Panc1 (cell line): ENCODE data around the gene GDPD3. TPM values are rescaled to one million over a fixed set of nuclear protein-coding genes. Genes with fewer than 3 reads are reported as not detected.
A peak's percentile ranks its signal among the peaks of the same experiment; 100 is the strongest.

ENCODE experiments used
- ATAC-seq: fragments of 200-7000 bp; cut with Tn5 transposase; 2 replicates; pipeline ENCODE4 v1.9.1; 2020; ENCODE audit warnings: mild to moderate bottlenecking, moderate library complexity
- BruUV-seq: library from RNA; stranded (reverse); fragments of 400-500 nt; replicated peaks from 2 replicates; lab custom pipeline; 2021; lab: Mats Ljungman, UMichigan
- CTCF ChIA-PET: fragments of 300-600 bp; sonication (Branson Sonifier 250); formaldehyde crosslinking; loops from one replicate; lab custom pipeline; 2022; ENCODE audit warnings: antibody characterized with exemption; lab: Charles Lee
- POLR2A ChIA-PET: fragments of 300-600 bp; sonication (Branson Sonifier 250); formaldehyde crosslinking; loops from one replicate; lab custom pipeline; 2022; ENCODE audit warnings: antibody characterized with exemption; lab: Charles Lee
- DNase-seq: peaks from one replicate; pipeline ENCODE4 v3.0.0-alpha.2; 2010; ENCODE audit warnings: low read depth, low spot score
- H3K27ac ChIP-seq: 2 replicates; pipeline ENCODE4 v1.5.1; 2011; ENCODE audit warnings: mild to moderate bottlenecking, low read length, inconsistent platforms
- H3K27me3 ChIP-seq: fragments of 200-500 bp; sonication (Bioruptor generic); 2 replicates; pipeline ENCODE4 v1.6.0; 2014; ENCODE audit warnings: low read length, inconsistent platforms; ENCODE audit not compliant: control insufficient read depth, insufficient read depth
- H3K36me3 ChIP-seq: fragments of 200-500 bp; sonication (Bioruptor generic); 2 replicates; pipeline ENCODE4 v1.5.1; 2014; ENCODE audit warnings: inconsistent platforms, mild to moderate bottlenecking, low read length, moderate library complexity; ENCODE audit not compliant: control insufficient read depth, insufficient read depth
- H3K4me1 ChIP-seq: 2 replicates; pipeline ENCODE4 v1.5.1; 2011; ENCODE audit warnings: inconsistent platforms, mild to moderate bottlenecking, low read length, moderate library complexity; ENCODE audit not compliant: control insufficient read depth, insufficient read depth
- H3K4me3 ChIP-seq, 2 experiments: 2 replicates each; pipeline ENCODE4 v1.5.1; 2011 to 2012; ENCODE audit warnings: low read depth in 2 of 2, low read length in 2 of 2, mild to moderate bottlenecking in 2 of 2, inconsistent platforms in 1 of 2, moderate library complexity in 1 of 2
- H3K9me3 ChIP-seq: fragments of 200-500 bp; sonication (Bioruptor generic); 2 replicates; pipeline ENCODE4 v1.5.1; 2014; ENCODE audit warnings: low read depth, mild to moderate bottlenecking, inconsistent platforms, low read length, moderate library complexity; ENCODE audit not compliant: control insufficient read depth, insufficient read depth
- POLR2AphosphoS5 ChIP-seq: IDR thresholded peaks from 2 replicates; pipeline ENCODE4 v1.6.1; 2012; ENCODE audit warnings: mild to moderate bottlenecking, low read depth, low read length, moderate library complexity
- SIN3A ChIP-seq: IDR thresholded peaks from 2 replicates; pipeline ENCODE4 v1.6.1; 2012; ENCODE audit warnings: low read depth, mild to moderate bottlenecking, low read length, moderate library complexity, borderline replicate concordance; ENCODE audit not compliant: insufficient read depth
- TCF7L2 ChIP-seq: IDR thresholded peaks from 2 replicates; pipeline ENCODE4 v1.6.1; 2011; ENCODE audit warnings: mild to moderate bottlenecking, low read depth, low read length, inconsistent platforms
- in situ Hi-C: cut with HindIII; loops from 2 replicates; pipeline ENCODE4 v1.10.0; 2016; ENCODE audit warnings: low sequenced_read_pairs, low pct_unique_long_range_greater_than_20kb
- intact Hi-C: fragments of 100-400 bp; cut with micrococcal nuclease; formaldehyde crosslinking; loops from one replicate; pipeline ENCODE4 v1.10.0; 2022; ENCODE audit not compliant: unreplicated experiment
- total RNA-seq: library from RNA; stranded (reverse); gene quantifications from one replicate; pipeline ENCODE4 v1.2.1, GENCODE V29; 2021; ENCODE audit not compliant: unreplicated experiment
- TF ChIP-seq, protein P1 (sequence below): fragments of 450-650 bp; IDR thresholded peaks from 2 replicates; pipeline ENCODE4 v1.5.1; 2017; ENCODE audit warnings: mild to moderate bottlenecking
- TF ChIP-seq, protein P2 (sequence below), 2 experiments: IDR thresholded peaks; 2 replicates each; pipeline ENCODE4 v1.6.1; 2011 to 2012; ENCODE audit warnings: low read depth in 2 of 2, control low read depth in 1 of 2, low read length in 1 of 2, mild to moderate bottlenecking in 1 of 2, moderate library complexity in 1 of 2; ENCODE audit not compliant: insufficient read depth in 1 of 2

Gene GDPD3
- total RNA-seq, 1 experiment from 2014 or later = 2.5 TPM

DNA sequence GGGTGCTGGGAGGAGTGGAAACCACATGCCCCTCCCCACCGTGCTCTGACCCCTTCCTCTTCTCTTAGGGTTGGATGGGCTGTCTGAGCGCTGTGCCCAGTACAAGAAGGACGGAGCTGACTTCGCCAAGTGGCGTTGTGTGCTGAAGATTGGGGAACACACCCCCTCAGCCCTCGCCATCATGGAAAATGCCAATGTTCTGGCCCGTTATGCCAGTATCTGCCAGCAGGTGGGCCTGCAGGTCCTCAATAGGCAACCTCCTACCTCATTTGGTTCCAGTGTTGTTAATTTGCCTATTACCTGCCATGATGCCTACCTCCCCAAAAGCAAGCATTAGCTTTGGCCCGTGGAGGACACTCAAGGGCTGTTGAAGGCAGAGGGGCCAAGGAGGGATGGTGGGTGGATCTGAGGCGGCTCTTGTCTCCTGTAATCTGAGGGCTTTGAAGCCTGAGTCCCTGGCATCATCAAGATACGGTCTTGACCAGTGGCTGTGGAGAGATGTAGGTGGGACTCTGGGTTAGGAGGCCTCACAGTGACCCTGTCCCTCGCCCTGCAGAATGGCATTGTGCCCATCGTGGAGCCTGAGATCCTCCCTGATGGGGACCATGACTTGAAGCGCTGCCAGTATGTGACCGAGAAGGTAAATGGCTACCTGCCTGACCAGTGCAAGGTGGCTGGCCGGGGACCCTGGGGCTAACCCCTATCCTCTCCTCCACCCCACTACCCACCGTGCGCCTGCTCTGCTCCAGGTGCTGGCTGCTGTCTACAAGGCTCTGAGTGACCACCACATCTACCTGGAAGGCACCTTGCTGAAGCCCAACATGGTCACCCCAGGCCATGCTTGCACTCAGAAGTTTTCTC lies 44.4 kb downstream of the GDPD3 start:
- BruUV-seq = no TSS peak

DNA sequence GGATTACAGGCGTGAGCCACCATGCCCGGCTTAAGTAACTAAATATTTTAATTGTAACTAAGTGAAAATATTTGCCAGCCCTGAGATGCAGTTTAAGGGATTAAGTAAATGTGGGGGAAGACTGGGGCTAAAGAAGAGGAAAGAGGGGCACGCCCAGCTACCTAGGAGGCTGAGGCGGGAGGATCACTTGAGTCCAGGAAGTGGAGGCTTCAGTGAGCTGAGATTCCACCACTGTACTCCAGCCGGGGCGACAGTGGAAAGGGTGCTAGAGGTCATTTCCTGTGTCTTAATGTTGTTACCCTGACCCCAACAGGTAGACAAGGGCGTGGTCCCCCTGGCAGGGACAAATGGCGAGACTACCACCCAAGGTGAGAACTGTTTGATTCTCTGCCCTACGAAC lies 45.0 kb downstream of the GDPD3 start:
- in situ Hi-C loops = no loop called here
- no peak for ATAC-seq
- POLR2A ChIA-PET = no interaction called here

More for the DNA sequence above, 44.4 kb downstream of the GDPD3 start:
- POLR2A ChIA-PET = no interaction called here
- intact Hi-C loops = no loop called here
- no peaks in the 10 kb centered on the region for H3K27me3 ChIP-seq
- CTCF ChIA-PET = no interaction called here
- ATAC-seq = no peak
- H3K36me3 ChIP-seq = peaks cover 35% of the 10 kb centered on the region
- in situ Hi-C loops = no loop called here
- DNase-seq = no peak
- H3K4me3 ChIP-seq = peak overlapping the region; percentile 1 to 92; a peak in 3 of 4 replicates
- no peaks in the 10 kb centered on the region for H3K9me3 ChIP-seq
- TF ChIP-seq SIN3A (0 out of 2 replicates have a peak, but pooled peaks have one; percentile 15), TCF7L2 (no peak)
- TF ChIP-seq, protein P1, sequence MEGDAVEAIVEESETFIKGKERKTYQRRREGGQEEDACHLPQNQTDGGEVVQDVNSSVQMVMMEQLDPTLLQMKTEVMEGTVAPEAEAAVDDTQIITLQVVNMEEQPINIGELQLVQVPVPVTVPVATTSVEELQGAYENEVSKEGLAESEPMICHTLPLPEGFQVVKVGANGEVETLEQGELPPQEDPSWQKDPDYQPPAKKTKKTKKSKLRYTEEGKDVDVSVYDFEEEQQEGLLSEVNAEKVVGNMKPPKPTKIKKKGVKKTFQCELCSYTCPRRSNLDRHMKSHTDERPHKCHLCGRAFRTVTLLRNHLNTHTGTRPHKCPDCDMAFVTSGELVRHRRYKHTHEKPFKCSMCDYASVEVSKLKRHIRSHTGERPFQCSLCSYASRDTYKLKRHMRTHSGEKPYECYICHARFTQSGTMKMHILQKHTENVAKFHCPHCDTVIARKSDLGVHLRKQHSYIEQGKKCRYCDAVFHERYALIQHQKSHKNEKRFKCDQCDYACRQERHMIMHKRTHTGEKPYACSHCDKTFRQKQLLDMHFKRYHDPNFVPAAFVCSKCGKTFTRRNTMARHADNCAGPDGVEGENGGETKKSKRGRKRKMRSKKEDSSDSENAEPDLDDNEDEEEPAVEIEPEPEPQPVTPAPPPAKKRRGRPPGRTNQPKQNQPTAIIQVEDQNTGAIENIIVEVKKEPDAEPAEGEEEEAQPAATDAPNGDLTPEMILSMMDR = peak; percentile 72
- H3K27ac ChIP-seq = peak overlapping the region; percentile 77
- H3K4me1 ChIP-seq = peaks cover 33% of the 10 kb centered on the region

More for the DNA sequence above, 45.0 kb downstream of the GDPD3 start:
- Histone ChIP-seq H3K9me3 (no peaks in the 10 kb centered on the region), H3K4me3 (peak overlapping the region; percentile 90 to 92), H3K27me3 (no peaks in the 10 kb centered on the region), H3K4me1 (peaks cover 40% of the 10 kb centered on the region), H3K27ac (peak overlapping the region; percentile 77), H3K36me3 (peaks cover 35% of the 10 kb centered on the region)
- BruUV-seq = no TSS peak
- CTCF ChIA-PET = no interaction called here
- TF ChIP-seq SIN3A (no peak), POLR2AphosphoS5 (no peak), TCF7L2 (no peak)
- TF ChIP-seq, protein P2, sequence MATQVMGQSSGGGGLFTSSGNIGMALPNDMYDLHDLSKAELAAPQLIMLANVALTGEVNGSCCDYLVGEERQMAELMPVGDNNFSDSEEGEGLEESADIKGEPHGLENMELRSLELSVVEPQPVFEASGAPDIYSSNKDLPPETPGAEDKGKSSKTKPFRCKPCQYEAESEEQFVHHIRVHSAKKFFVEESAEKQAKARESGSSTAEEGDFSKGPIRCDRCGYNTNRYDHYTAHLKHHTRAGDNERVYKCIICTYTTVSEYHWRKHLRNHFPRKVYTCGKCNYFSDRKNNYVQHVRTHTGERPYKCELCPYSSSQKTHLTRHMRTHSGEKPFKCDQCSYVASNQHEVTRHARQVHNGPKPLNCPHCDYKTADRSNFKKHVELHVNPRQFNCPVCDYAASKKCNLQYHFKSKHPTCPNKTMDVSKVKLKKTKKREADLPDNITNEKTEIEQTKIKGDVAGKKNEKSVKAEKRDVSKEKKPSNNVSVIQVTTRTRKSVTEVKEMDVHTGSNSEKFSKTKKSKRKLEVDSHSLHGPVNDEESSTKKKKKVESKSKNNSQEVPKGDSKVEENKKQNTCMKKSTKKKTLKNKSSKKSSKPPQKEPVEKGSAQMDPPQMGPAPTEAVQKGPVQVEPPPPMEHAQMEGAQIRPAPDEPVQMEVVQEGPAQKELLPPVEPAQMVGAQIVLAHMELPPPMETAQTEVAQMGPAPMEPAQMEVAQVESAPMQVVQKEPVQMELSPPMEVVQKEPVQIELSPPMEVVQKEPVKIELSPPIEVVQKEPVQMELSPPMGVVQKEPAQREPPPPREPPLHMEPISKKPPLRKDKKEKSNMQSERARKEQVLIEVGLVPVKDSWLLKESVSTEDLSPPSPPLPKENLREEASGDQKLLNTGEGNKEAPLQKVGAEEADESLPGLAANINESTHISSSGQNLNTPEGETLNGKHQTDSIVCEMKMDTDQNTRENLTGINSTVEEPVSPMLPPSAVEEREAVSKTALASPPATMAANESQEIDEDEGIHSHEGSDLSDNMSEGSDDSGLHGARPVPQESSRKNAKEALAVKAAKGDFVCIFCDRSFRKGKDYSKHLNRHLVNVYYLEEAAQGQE (IDR thresholded peaks at IDR 0.05; ENCODE audit: insufficient read depth in 1 of 2, low read depth in 2 of 2, low read length in 1 of 2) = no peak
- TF ChIP-seq, protein P1 = no peak
- intact Hi-C loops = no loop called here
- no peak for DNase-seq
